ENCODE data around the gene ATXN2. TPM values are rescaled to one million over a fixed set of nuclear protein-coding genes. Genes with fewer than 3 reads are reported as not detected.

ATXN2 gene
- total RNA-seq, 1 donor from 2014 or later = 34.2 TPM

GRCh38 chr12:111582133-111582747, 16.9 kb downstream of the ATXN2 start:
- H3F3A ChIP-seq (ENCODE audit: low read depth) = no peaks in the 10 kb centered on the region

DNA sequence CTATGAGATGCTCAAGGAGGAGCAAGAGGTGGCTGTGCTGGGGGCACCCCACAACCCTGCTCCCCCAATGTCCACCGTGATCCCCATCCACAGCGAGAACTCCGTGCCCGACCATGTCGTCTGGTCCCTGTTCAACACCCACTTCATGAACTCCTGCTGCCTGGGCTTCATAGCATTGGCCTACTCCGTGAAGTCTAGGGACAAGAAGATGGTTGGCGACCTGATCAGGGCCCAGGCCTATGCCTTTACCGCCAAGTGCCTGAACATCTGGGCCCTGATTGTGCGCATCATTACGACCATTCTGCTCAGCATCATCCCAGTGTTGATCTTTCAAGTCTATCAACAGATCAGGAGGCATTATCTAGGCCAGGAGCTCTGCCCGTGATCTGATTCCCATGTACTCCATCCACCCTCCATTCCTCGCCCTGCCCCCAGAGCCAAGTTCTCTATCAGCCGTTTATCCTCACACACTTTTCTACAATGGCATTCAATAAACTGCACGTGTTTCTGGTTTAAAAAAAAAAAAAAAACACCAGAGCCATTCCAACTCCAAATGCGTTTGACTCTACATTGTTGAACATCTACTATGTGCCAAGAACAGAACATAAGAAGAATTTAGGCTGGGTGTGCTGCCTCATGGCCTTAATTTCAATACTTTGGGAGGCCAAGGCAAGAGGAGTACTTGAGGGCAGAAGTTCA, 17.5 kb downstream of the ATXN2 start:
- Mint-ChIP-seq H3K4me3 (no peak overlapping the region), H3K9me3 (peaks cover 4% of the 10 kb centered on the region), H3K27me3 (ENCODE audit: insufficient read depth, low read depth) (no peaks in the 10 kb centered on the region), H3K4me1 (no peaks in the 10 kb centered on the region), H3K27ac (peak overlapping the region; percentile 85), H3K36me3 (peaks cover 16% of the 10 kb centered on the region)
- Histone ChIP-seq H3K4me3 (no peak overlapping the region), H3K27ac (no peak overlapping the region), H2AFZ (replicated peaks) (no peak overlapping the region), H3K9me3 (ENCODE audit: low read depth) (no peaks in the 10 kb centered on the region), H3F3A (ENCODE audit: low read depth) (no peaks in the 10 kb centered on the region), H3K36me3 (no peaks in the 10 kb centered on the region), H3K4me1 (no peaks in the 10 kb centered on the region), H3K79me2 (ENCODE audit: low read depth) (peaks cover 96% of the 10 kb centered on the region), H4K20me1 (ENCODE audit: low read depth) (peaks cover 34% of the 10 kb centered on the region), H3K27me3 (no peaks in the 10 kb centered on the region), H3K9ac (no peak overlapping the region), H3K4me2 (no peak overlapping the region)
- TF ChIP-seq EZH2 (IDR thresholded peaks at IDR 0.05) (no peak), EZH2phosphoT487 (IDR thresholded peaks at IDR 0.05) (no peak)
- TF ChIP-seq, protein P1, sequence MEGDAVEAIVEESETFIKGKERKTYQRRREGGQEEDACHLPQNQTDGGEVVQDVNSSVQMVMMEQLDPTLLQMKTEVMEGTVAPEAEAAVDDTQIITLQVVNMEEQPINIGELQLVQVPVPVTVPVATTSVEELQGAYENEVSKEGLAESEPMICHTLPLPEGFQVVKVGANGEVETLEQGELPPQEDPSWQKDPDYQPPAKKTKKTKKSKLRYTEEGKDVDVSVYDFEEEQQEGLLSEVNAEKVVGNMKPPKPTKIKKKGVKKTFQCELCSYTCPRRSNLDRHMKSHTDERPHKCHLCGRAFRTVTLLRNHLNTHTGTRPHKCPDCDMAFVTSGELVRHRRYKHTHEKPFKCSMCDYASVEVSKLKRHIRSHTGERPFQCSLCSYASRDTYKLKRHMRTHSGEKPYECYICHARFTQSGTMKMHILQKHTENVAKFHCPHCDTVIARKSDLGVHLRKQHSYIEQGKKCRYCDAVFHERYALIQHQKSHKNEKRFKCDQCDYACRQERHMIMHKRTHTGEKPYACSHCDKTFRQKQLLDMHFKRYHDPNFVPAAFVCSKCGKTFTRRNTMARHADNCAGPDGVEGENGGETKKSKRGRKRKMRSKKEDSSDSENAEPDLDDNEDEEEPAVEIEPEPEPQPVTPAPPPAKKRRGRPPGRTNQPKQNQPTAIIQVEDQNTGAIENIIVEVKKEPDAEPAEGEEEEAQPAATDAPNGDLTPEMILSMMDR (IDR thresholded peaks at IDR 0.05) = no peak
- no peak for DNase-seq (ENCODE audit: low spot score)

More at GRCh38 chr12:111582133-111582747, 16.9 kb downstream of the ATXN2 start:
- Histone ChIP-seq H2AFZ (replicated peaks) (no peak overlapping the region), H4K20me1 (ENCODE audit: low read depth) (peaks cover 37% of the 10 kb centered on the region), H3K4me3 (no peak overlapping the region), H3K4me1 (no peaks in the 10 kb centered on the region), H3K9me3 (ENCODE audit: low read depth) (no peaks in the 10 kb centered on the region), H3K9ac (no peak overlapping the region), H3K79me2 (ENCODE audit: low read depth) (peaks cover 97% of the 10 kb centered on the region), H3K27me3 (no peaks in the 10 kb centered on the region), H3K27ac (no peak overlapping the region), H3K4me2 (no peak overlapping the region), H3K36me3 (no peaks in the 10 kb centered on the region)
- no peak for TF ChIP-seq EZH2 (IDR thresholded peaks at IDR 0.05)
- DNase-seq (ENCODE audit: low spot score) = no peak
- Mint-ChIP-seq H3K27ac (no peak overlapping the region), H3K27me3 (ENCODE audit: insufficient read depth, low read depth) (no peaks in the 10 kb centered on the region), H3K9me3 (peaks cover 4% of the 10 kb centered on the region), H3K36me3 (peaks cover 18% of the 10 kb centered on the region), H3K4me1 (no peaks in the 10 kb centered on the region), H3K4me3 (no peak overlapping the region)

DNA sequence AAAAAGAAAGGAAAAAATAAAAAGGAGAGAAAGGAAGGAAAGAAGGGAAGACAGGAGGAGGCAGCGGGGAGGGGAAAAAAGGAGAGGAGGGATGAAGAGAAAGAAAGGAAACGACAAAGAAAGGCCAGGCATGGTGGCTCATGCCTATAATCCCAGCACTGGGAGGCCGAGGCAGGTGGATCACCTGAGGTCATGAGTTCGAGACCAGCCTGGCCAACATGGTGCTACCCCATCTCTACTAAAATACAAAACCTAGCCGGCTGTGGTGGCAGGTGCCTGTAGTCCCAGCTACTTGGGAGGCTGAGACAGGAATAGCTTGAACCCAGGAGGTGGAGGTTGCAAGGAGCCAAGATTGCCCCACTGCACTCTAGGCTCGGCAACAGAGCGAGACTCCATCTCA, 18.4 kb downstream of the ATXN2 start:
- no peak overlapping the region for H3K4me2 ChIP-seq
- H3K9ac ChIP-seq = no peak overlapping the region
- H3K27me3 Mint-ChIP-seq (ENCODE audit: insufficient read depth, low read depth) = no peaks in the 10 kb centered on the region
- H3K9me3 Mint-ChIP-seq = peaks cover 4% of the 10 kb centered on the region
- H3K27ac ChIP-seq = no peak overlapping the region
- no peaks in the 10 kb centered on the region for H3K36me3 ChIP-seq
- H3K4me3 Mint-ChIP-seq = no peak overlapping the region
- peaks cover 35% of the 10 kb centered on the region for H4K20me1 ChIP-seq (ENCODE audit: low read depth)
- H3K4me1 Mint-ChIP-seq = no peaks in the 10 kb centered on the region
- H3K27me3 ChIP-seq = no peaks in the 10 kb centered on the region
- no peak overlapping the region for H3K27ac Mint-ChIP-seq
- TF ChIP-seq, protein P1 (IDR thresholded peaks at IDR 0.05) = no peak
- no peak for TF ChIP-seq EZH2phosphoT487 (IDR thresholded peaks at IDR 0.05)
- TF ChIP-seq EZH2 (IDR thresholded peaks at IDR 0.05) = no peak
- no peak for DNase-seq (ENCODE audit: low spot score)
- no peaks in the 10 kb centered on the region for H3K4me1 ChIP-seq
- no peak overlapping the region for H3K4me3 ChIP-seq
- H3K36me3 Mint-ChIP-seq = peaks cover 16% of the 10 kb centered on the region
- no peaks in the 10 kb centered on the region for H3F3A ChIP-seq (ENCODE audit: low read depth)
- no peak overlapping the region for H2AFZ ChIP-seq (replicated peaks)
- no peaks in the 10 kb centered on the region for H3K9me3 ChIP-seq (ENCODE audit: low read depth)
- H3K79me2 ChIP-seq (ENCODE audit: low read depth) = peaks cover 96% of the 10 kb centered on the region

GRCh38 chr12:111580119-111580425, 19.0 kb downstream of the ATXN2 start:
- Histone ChIP-seq H3K9ac (no peak overlapping the region), H3F3A (ENCODE audit: low read depth) (no peaks in the 10 kb centered on the region), H4K20me1 (ENCODE audit: low read depth) (peaks cover 37% of the 10 kb centered on the region), H3K79me2 (ENCODE audit: low read depth) (peaks cover 96% of the 10 kb centered on the region), H3K27ac (no peak overlapping the region), H3K9me3 (ENCODE audit: low read depth) (no peaks in the 10 kb centered on the region), H3K4me1 (no peaks in the 10 kb centered on the region), H3K27me3 (no peaks in the 10 kb centered on the region), H3K36me3 (no peaks in the 10 kb centered on the region), H3K4me3 (no peak overlapping the region), H3K4me2 (no peak overlapping the region), H2AFZ (replicated peaks) (no peak overlapping the region)
- peaks cover 16% of the 10 kb centered on the region for H3K36me3 Mint-ChIP-seq
- H3K4me1 Mint-ChIP-seq = peaks cover 3% of the 10 kb centered on the region
- H3K27ac Mint-ChIP-seq = no peak overlapping the region
- TF ChIP-seq EZH2phosphoT487 (IDR thresholded peaks at IDR 0.05) = no peak
- TF ChIP-seq, protein P1 (IDR thresholded peaks at IDR 0.05) = no peak
- no peak for TF ChIP-seq EZH2 (IDR thresholded peaks at IDR 0.05)
- DNase-seq (ENCODE audit: low spot score) = no peak
- no peak overlapping the region for H3K4me3 Mint-ChIP-seq
- H3K27me3 Mint-ChIP-seq (ENCODE audit: insufficient read depth, low read depth) = no peaks in the 10 kb centered on the region
- H3K9me3 Mint-ChIP-seq = peaks cover 4% of the 10 kb centered on the region

Data from neural progenitor cell (in vitro differentiated cells).